Measurements from ENCODE around the gene INHA. TPM values are rescaled to one million over a fixed set of nuclear protein-coding genes. Genes with fewer than 3 reads are reported as not detected.

Gene INHA
- total RNA-seq, 1 donor from 2014 or later, result not detected

GRCh38 chr2:219557791-219558785 is 14.0 kb upstream of the INHA start:
- Mint-ChIP-seq H3K9me3 (ENCODE audit: unreplicated experiment) (peaks cover 12% of the 10 kb centered on the region), H3K36me3 (ENCODE audit: unreplicated experiment) (peaks cover 5% of the 10 kb centered on the region), H3K4me3 (ENCODE audit: unreplicated experiment) (no peak overlapping the region), H3K27ac (ENCODE audit: unreplicated experiment) (no peak overlapping the region), H3K27me3 (ENCODE audit: unreplicated experiment) (peaks cover 18% of the 10 kb centered on the region), H3K4me1 (ENCODE audit: low read depth, unreplicated experiment) (peaks cover 21% of the 10 kb centered on the region)
- no peak for DNase-seq
- TF ChIP-seq, protein P1, sequence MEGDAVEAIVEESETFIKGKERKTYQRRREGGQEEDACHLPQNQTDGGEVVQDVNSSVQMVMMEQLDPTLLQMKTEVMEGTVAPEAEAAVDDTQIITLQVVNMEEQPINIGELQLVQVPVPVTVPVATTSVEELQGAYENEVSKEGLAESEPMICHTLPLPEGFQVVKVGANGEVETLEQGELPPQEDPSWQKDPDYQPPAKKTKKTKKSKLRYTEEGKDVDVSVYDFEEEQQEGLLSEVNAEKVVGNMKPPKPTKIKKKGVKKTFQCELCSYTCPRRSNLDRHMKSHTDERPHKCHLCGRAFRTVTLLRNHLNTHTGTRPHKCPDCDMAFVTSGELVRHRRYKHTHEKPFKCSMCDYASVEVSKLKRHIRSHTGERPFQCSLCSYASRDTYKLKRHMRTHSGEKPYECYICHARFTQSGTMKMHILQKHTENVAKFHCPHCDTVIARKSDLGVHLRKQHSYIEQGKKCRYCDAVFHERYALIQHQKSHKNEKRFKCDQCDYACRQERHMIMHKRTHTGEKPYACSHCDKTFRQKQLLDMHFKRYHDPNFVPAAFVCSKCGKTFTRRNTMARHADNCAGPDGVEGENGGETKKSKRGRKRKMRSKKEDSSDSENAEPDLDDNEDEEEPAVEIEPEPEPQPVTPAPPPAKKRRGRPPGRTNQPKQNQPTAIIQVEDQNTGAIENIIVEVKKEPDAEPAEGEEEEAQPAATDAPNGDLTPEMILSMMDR (IDR thresholded peaks at IDR 0.05; ENCODE audit: partially characterized antibody, unreplicated experiment), result no peak

DNA sequence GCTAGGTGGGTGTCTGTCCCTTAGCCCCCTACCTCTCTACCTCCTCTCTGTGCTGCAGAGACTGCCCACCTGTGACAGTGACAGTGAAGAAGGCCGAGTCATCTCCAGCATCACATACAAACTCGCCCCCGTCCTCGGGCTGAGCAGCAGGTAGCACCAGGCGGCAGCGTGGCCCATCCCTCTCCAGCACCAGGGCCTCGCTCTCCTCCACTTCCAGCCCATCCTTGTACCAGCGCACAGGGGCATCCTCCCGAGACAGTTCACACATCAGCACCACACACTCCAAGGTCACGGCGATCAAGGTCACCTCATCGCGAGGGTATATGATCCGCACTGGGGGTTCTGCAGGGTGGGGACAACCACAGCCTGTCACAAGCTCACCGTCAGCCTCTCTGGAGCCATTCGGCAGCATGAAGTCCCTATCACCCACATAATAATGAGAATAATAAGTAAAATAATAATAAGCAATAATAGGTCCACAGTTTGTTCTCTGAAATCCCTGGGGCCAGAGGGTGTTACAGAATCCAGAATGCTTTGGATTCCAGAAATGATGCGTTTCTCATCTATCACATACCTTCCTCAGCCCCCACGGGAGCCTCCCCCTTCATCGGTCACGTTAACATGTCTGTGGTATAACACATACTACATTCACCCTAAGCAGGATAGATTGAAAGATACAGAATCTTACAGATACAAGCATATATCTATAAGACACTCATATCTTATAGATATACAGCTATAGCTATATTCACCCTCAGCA is 12.8 kb upstream of the INHA start:
- Mint-ChIP-seq H3K9me3 (ENCODE audit: unreplicated experiment) (peaks cover 8% of the 10 kb centered on the region), H3K36me3 (ENCODE audit: unreplicated experiment) (peaks cover 5% of the 10 kb centered on the region), H3K4me3 (ENCODE audit: unreplicated experiment) (no peak overlapping the region), H3K27me3 (ENCODE audit: unreplicated experiment) (peaks cover 10% of the 10 kb centered on the region), H3K27ac (ENCODE audit: unreplicated experiment) (no peak overlapping the region), H3K4me1 (ENCODE audit: low read depth, unreplicated experiment) (peaks cover 26% of the 10 kb centered on the region)
- DNase-seq, result no peak
- TF ChIP-seq, protein P1 (IDR thresholded peaks at IDR 0.05; ENCODE audit: partially characterized antibody, unreplicated experiment), result no peak

- no peak overlapping the region for H3K4me3 Mint-ChIP-seq (ENCODE audit: unreplicated experiment)
- H3K27ac Mint-ChIP-seq (ENCODE audit: unreplicated experiment), result no peak overlapping the region
- TF ChIP-seq, protein P1 (IDR thresholded peaks at IDR 0.05; ENCODE audit: partially characterized antibody, unreplicated experiment), result peak; percentile 96
Observed at GRCh38 chr2:219560037-219560892, 11.8 kb upstream of the INHA start.

DNA sequence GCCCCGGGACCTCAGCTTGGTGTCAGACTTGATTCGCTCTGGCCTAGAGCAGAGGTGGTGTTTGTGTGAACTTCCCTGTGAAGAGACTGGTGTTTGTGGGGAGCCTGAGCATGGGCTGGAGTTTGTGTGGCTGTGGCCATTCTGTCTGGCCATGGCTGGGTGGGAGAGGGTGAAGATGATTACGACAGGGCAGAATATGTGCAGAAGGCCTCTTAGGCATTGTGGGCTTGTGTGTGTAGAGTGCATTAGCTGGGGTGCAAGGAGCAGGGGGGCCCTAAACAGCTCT is 11.3 kb upstream of the INHA start:
- no peak for DNase-seq
- H3K27me3 Mint-ChIP-seq (ENCODE audit: unreplicated experiment), result peaks cover 10% of the 10 kb centered on the region
- H3K27ac Mint-ChIP-seq (ENCODE audit: unreplicated experiment), result no peak overlapping the region
- peaks cover 5% of the 10 kb centered on the region for H3K36me3 Mint-ChIP-seq (ENCODE audit: unreplicated experiment)
- peaks cover 8% of the 10 kb centered on the region for H3K9me3 Mint-ChIP-seq (ENCODE audit: unreplicated experiment)
- H3K4me3 Mint-ChIP-seq (ENCODE audit: unreplicated experiment), result peak overlapping the region; percentile 6
- TF ChIP-seq, protein P1 (IDR thresholded peaks at IDR 0.05; ENCODE audit: partially characterized antibody, unreplicated experiment), result no peak
- H3K4me1 Mint-ChIP-seq (ENCODE audit: low read depth, unreplicated experiment), result peaks cover 26% of the 10 kb centered on the region

More at GRCh38 chr2:219560037-219560892, 11.8 kb upstream of the INHA start:
- peaks cover 8% of the 10 kb centered on the region for H3K9me3 Mint-ChIP-seq (ENCODE audit: unreplicated experiment)
- peaks cover 5% of the 10 kb centered on the region for H3K36me3 Mint-ChIP-seq (ENCODE audit: unreplicated experiment)
- peaks cover 10% of the 10 kb centered on the region for H3K27me3 Mint-ChIP-seq (ENCODE audit: unreplicated experiment)
- H3K4me1 Mint-ChIP-seq (ENCODE audit: low read depth, unreplicated experiment), result peaks cover 26% of the 10 kb centered on the region
- DNase-seq, result no peak

Data from glutamatergic neuron (in vitro differentiated cells).